Stomach (tissue), 4 donors: ENCODE data around the gene FGD3.

Experiments used
- CTCF ChIP-seq, 7 experiments: fragments of 450-650 bp in 4 of 7; fragments of 200-600 bp in 3 of 7; sonication (generic) in 3 of 7; IDR thresholded peaks; one replicate each; pipeline ENCODE4 v1.5.1; 2016 to 2019; ENCODE audit warnings: antibody characterized with exemption in 7 of 7, control low read depth in 2 of 7, mild to moderate bottlenecking in 1 of 7
- POLR2A ChIP-seq, 4 donors: fragments of 450-650 bp; IDR thresholded peaks; one replicate each; pipeline ENCODE4 v1.6.1; 2016; ENCODE audit warnings: antibody characterized with exemption in 4 of 4, control low read depth in 2 of 4, mild to moderate bottlenecking in 1 of 4, moderate library complexity in 1 of 4
- POLR2AphosphoS5 ChIP-seq, 3 donors: sonication (generic); formaldehyde crosslinking; IDR thresholded peaks; one replicate each; pipeline ENCODE4 v1.6.1; 2016; ENCODE audit warnings: antibody characterized with exemption in 3 of 3

DNA sequence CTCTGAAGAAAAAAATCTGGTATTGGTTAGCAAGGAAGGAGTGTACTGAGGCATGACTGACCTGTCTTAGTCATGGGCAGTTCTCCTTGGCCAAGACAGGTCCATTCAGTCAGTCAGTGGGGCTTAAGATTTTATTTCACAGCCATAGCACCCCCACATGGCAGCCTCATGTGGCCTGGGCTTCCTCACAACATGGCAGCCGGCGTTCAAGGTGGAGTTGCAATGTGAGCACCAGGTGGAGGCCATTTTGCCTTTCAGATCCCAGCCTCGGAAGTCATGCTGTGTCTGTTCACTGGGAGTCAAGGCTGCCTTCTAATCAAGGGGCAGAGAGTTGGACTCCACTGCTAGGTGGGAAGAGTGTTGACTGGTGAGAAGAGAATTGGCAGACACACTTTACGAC is 138.4 kb downstream of the FGD3 start:
- TF ChIP-seq CTCF (IDR thresholded peaks at IDR 0.05) (no peak), POLR2A (IDR thresholded peaks at IDR 0.05) (no peak), POLR2AphosphoS5 (IDR thresholded peaks at IDR 0.05) (no peak)
